C4-2B (cell line): ENCODE measurements around the gene KIF6.
A peak's percentile ranks its signal among the peaks of the same experiment; 100 is the strongest.
"Not testable (repeated sequence)": the region's sequence is repeated elsewhere in the genome, so short reads cannot be mapped to it uniquely, and the experiment has no call there.

ENCODE experiments used
- H3K27ac ChIP-seq: fragments of 450-650 bp; 2 replicates; pipeline ENCODE4 v1.5.1; 2017
- CTCF ChIP-seq: fragments of 450-650 bp; conservative IDR thresholded peaks from 2 replicates; pipeline ENCODE4 v1.5.1; 2017; ENCODE audit warnings: mild to moderate bottlenecking
- ZFX ChIP-seq: fragments of 450-650 bp; IDR thresholded peaks from 2 replicates; pipeline ENCODE4 v1.6.1; 2017

Gene KIF6

DNA sequence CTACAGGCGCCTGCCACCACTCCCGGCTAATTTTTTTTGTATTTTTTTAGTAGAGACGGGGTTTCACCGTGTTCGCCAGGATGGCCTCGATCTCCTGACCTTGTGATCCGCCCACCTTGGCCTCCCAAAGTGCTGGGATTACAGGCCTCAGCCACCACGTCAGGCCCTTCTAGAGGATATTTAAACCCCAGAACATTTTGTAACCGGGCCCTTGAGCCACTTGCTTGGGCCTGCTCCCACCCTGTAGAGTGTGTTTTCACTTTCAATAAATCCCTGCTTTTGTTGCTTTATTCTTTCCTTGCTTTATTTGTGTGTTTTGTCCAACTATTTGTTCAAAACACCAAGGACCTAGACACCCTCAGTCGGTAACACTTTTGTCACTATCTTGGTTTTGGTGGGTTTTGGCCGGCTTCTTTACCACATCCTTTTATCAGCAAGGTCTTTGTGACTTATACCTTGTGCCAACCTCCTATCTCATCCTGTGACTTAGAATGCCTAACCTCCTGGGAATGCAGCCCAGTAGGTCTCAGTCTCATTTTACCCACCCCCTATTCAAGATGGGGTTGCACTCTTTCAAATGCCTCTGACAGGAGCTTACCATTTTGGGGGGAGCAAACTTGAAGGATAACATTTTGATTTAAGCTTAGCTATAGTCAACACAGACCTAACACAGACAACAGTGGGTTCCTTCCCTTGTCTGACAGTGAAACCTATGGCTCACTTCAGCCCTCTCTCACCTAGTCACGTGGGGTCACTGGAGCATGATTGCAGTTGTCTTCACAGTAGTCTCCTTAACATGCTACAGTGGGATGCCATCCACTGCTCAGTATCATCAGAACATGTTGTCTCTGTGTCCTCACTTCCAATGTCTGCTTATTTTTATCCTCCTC lies 27.9 kb upstream of the KIF6 start:
- TF ChIP-seq ZFX (no peak), CTCF (no peak)
- no peak overlapping the region for H3K27ac ChIP-seq

- H3K27ac ChIP-seq: no peak overlapping the region
- TF ChIP-seq CTCF (no peak), ZFX (no peak)
Observed at GRCh38 chr6:39746795-39747194, 21.6 kb upstream of the KIF6 start.

DNA sequence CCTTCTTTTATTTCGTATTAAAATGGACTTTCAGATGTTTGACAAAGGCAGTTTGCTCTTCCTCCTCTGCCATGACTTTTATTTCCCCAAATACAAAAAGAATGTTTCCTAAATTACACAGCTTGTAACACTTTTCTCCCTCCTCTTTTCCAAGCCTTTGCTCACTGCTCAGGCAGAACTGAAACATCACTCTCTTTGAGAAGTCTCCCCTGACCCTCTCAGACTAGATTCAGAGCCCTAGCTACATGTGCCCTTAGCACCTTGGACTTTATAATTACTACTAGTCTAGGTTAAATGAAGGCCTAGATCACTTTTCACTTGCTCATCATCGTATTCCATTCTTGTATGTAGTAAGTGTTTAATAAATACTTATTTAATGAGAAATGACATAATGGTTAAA lies 8.5 kb upstream of the KIF6 start:
- no peak overlapping the region for H3K27ac ChIP-seq
- TF ChIP-seq ZFX (no peak), CTCF (no peak)

GRCh38 chr6:39731565-39731964 lies 6.4 kb upstream of the KIF6 start:
- no peak overlapping the region for H3K27ac ChIP-seq
- TF ChIP-seq ZFX (no peak), CTCF (no peak; the same call in 1 of the 2 replicates)

GRCh38 chr6:39729945-39730344 lies 4.7 kb upstream of the KIF6 start:
- TF ChIP-seq CTCF (no peak), ZFX (no peak)
- no peak overlapping the region for H3K27ac ChIP-seq

- peak overlapping the region; percentile 51 for H3K27ac ChIP-seq
- TF ChIP-seq CTCF (no peak), ZFX (no peak)
Observed at GRCh38 chr6:39725632-39725997, 407 bp upstream of the KIF6 start.

DNA sequence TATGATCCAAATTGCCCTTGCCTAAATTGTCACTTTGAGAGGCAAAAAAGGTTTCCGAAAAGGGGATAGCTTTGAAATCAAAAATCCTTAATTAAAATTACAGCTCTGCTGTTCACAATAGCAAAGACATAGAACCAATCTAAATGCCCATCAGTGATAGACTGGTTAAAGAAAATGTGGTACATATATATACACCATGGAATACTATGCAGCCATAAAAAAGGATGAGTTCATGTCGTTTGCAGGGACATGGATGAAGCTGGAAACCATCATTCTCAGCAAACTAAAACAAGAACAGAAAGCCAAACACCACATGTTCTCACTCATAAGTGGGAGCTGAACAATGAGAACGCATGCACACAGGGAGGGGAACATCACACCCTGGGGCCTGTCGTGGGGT lies 1.9 kb downstream of the KIF6 start:
- not testable (repeated sequence) for H3K27ac ChIP-seq

GRCh38 chr6:39714802-39715201 lies 10.4 kb downstream of the KIF6 start:
- H3K27ac ChIP-seq: no peak overlapping the region
- no peak for TF ChIP-seq CTCF
- no peak for TF ChIP-seq ZFX
